NCI-H146 treated with DMSO at 0.1 percent for 48 hours (cell line): Measurements from ENCODE around the gene SCN7A.
"Not testable (repeated sequence)": the region's sequence is repeated elsewhere in the genome, so short reads cannot be mapped to it uniquely, and the experiment has no call there.

Experiments
- DNase-seq: peaks from one replicate; lab custom pipeline; 2025; ENCODE audit not compliant: unreplicated experiment; lab: John Stamatoyannopoulos, UW

The SCN7A gene

DNA sequence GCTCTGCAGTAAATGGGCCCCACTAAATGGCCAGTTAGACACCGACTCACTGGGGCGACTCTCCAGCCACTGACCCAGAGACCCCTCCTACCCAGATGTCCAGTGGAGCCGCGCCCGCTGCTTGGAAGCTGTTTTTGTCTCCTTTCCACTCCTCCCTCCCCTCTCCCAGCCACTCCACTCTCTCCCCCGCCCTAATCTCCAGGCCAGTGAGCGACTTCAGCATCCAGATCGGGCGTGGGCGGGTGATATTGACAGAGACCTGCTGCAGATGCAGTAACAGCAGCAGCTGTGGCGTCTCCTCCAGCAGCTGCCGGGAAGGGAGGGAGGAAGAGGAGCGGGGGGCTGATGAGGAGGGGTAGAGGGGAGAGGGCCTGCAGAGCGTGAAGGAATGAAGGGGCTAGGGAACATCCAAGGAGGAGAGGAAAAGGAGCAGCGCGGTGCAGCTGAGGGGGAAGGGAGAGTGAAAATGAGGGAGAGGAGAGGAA lies at the start of gene SCN7A:
TSS of gene SCN7A (minus strand) at position 110 of the 485 bp plus-strand sequence. CDS start 16,553 bp downstream, outside the sequence.
- peak; percentile 23 for DNase-seq

DNA sequence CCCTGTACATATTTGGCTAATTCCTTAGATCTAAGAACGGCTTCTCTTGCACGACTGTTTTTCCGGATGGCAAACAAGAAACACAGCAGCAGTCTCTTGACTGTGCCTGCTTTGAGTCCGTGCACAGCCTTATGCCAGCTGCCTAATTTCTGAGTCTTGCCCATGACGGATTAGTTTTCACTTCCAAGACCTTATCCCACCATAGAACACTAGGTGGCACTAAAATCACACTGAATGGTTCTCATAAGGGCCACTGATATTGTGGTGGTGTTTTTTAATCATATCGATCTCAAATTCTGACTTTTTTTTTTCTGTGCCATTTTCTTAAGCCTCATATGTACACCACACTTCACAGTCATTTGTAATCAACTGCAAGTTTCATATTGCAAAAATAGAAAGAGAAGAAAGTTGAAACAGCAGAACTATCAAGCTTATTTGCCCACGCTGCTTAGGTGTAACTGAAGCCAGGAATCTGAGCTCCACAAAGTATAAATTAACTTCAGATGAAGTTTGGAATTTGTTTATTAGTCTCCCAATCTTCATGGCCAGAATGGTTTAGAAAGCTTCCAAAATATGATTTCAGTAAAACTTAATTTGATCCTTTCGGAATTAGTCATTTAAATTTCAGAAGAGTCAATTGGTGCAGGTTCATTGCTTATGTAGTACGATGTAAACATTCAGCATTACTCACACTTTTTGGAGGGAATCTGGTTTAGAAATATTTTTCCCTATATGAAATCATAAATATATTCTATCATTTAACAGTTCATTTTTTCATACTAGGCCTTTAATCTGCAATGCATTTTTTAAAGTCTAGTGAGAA lies 45.5 kb upstream of the SCN7A start:
- no peak for DNase-seq

GRCh38 chr2:166536111-166536510 lies 42.1 kb upstream of the SCN7A start:
- DNase-seq = no peak

DNA sequence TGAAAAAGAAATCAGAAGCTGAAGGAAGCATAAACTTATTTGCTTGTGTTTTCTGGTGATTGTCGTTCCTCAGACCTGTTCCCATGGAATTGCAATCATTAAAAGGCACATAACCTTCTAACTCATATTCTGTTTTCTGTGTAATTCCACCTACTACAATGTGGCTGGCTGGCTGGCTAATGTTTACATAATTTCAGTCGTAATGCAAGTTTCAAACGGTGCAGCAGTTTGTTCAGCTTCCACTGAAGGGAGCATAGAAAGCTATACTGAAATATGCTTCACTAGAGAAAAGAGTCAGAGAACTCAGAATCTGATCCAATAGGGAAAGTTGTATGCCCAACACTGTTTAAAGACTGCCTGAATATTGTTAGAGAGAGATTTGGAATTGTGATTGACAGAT lies 27.1 kb upstream of the SCN7A start:
- no peak for DNase-seq

- no peak for DNase-seq
These were observed 26.6 kb upstream of the SCN7A start for GRCh38 chr2:166520604-166521003.

DNA sequence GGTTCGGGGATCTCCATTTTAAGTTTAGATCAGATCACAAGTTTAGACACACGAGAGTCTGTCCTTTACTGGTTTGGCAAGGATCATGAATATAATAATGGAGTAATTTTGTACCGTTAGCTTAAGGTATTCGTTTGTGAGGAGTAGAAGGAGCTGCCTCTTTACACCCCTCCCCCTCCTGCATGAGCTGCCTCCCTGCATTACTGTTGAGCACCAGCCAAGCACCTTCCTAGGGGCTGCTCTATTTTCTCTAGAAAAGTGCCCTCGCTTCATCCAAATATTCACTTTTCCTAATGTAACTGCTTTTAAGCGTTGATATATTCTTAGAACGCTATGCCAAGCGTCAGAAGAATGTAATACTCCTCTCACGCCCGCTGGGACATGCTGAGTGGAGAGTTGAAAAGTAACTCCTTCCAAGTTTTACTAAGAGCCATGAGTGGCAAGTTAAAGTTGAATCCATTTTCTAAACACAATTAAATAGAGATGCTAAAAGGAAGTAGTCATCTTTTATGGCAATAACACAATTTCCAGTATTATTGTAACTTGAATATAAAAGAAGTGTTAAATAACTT lies 25.4 kb upstream of the SCN7A start:
- DNase-seq = no peak

DNA sequence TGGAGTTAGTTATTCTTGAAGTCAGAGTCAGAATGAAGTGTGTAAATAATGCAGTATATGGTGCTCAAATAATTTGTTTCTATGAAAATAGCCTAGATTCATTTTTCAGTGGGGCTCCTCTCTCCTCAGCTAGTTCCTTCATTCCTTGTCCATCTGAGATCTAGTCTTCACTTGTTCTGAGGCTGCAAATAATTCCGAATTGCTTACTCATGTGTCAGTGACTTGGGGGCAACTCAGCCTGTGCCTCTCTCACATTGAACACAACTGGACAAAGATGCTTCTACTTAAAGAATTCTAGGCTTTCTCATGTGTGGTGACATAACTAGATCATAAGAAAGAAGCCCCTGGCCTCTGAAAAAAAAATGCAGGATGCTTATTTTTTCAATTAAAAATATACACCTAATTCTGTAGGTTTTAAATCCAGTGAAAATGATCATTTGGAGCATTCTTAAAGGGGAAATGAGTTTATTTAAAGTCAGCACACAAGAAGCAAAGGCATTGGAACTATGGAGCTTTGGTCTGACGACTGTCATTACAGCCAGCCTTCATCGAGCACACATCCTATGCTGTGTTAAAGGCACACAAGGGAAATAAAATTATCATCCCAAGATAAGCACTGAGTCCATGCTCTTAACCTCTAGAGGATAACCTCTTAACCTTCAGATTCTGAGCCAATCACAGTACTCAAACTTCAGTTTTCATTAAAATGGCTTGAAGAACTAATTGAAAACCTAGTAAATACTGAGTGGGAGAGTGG lies 24.8 kb upstream of the SCN7A start:
- DNase-seq = no peak

- DNase-seq = no peak
These were observed 23.5 kb upstream of the SCN7A start for GRCh38 chr2:166517533-166518061.

- DNase-seq = no peak
These were observed 22.8 kb upstream of the SCN7A start for GRCh38 chr2:166516712-166517303.

- DNase-seq = no peak
These were observed 19.9 kb upstream of the SCN7A start for GRCh38 chr2:166513952-166514351.

GRCh38 chr2:166499281-166499680 lies 5.2 kb upstream of the SCN7A start:
- DNase-seq = no peak

GRCh38 chr2:166491461-166491860 lies 2.6 kb downstream of the SCN7A start:
- no peak for DNase-seq

DNA sequence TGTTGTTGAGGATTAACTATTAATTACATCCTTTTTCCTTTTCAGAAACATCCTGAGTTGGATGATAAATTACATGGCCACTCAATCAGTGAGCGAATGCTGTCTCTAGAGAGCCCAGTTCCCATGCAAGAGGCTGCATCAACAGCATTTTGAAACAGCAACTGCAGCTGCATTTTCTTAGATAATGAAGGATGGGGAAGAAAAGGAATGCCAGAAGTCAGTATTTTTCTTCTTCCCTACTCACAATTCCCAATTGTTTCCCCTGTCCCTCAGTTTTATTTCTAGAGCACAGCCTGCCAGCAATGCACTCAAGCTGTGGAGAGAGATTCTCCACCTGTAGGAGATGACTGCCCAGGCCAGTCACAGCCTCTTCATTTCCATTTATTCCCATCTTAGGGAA lies 6.9 kb downstream of the SCN7A start:
- DNase-seq = no peak

DNA sequence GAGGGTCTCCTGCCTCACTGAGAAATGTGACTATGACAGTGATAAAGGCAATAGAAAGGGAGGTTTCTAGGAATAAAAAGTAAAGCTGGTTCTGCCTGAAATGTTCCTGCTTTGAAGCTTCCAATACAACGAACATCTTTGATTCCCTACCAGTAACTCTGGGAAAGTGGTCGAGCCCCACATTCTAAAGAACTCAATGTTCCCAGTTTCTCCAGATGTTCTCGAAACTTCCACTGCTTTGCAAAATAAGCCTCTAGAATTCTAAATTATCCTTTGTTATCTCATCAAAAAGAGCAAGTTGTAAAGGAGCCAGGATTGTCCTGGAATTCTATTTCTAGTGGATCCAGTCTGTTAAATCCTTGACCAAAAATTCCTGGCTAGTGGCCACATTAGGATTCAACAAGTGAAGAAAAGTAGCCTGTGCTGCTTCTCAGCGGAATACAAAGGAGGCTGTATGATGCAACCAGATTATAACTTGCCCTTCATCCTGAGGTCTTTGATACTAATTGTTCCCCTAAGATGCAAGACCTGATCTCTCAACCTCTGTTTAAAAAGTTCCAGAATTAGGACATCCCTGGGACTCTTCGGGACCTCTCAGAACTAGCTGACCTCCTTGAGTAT lies 8.4 kb downstream of the SCN7A start:
- DNase-seq = no peak

DNA sequence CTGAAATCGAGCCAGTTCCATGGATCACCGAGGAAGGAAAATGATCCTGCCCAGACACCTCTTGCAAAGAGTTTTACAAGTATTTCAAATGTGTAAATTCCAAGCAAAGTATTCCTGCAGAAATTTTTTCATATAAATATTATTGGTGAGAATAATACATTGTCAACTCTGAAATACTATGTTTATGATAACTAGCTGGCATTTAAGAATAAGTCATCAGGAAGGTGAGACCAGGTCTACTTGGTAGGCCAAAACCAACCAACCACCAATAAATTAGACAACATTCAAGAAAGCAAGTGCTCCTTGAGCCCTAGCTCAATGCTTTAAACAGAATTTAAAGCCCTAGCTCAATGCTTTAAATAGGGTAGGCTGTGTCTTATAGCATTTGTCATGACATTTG lies 21.7 kb downstream of the SCN7A start:
- no peak for DNase-seq

DNA sequence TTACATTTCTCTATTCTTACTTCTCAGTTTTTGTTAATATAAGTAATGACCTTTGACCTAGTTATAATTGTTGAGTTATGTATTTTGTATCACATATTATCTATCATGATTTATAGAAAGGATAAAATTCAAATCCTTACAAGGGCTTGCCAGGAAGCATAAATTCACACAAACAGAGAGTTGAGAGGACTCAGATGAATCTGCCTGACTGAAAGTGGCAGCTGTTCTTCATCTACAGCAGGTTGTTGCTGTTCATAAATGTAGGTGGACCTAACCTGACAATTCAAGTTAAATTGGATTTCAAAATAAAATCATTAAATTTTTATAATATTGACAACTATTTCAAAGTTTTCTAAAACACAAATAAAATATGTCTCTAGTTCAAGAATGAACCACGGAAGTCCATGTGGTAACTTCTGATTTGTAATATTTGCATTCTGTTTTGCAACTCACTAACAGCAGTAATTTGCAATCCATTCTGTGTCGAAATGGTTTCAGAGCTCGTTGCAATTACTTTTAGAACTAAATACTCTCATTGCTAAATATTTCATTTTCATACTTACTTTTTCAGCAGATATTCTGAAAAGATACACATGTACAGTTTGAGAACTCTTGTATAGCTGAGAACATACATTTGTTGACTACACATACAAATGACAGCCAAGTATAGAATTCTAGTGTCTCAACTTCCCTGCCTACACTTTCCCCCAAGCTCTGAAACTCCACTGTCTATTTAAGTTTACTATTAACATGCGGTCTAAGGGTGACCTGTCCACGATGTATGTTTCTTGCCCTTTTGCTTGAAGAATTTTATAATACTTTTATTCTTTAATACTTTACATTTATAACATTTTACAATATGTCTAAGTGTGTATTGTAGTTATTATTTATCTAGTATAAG lies 25.7 kb downstream of the SCN7A start:
- DNase-seq = no peak

- no peak for DNase-seq
These were observed 29.9 kb downstream of the SCN7A start for GRCh38 chr2:166464187-166464586.

GRCh38 chr2:166463640-166464039 lies 30.4 kb downstream of the SCN7A start:
- DNase-seq = no peak

DNA sequence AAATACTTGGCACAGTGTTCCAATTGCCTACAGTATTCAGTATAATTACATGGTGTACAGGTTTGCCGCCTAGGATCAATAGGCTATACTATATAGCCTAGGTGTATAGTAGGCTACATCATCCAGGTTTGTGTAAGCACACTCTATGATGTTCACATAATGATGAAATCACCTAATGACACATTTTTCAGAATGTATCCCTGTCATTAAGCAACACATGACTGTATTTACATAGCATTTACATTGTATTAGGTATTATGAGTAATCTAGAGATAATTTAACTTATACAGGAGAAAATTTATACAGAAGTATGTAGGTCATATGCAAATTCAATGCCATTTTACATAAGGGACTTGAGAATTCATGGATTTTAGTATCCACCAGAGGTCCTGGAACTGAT lies 35.4 kb downstream of the SCN7A start:
- no peak for DNase-seq

- not testable (repeated sequence) for DNase-seq
These were observed 38.2 kb downstream of the SCN7A start for GRCh38 chr2:166455823-166456222.
